SH-SY5Y (cell line): ENCODE measurements around the gene MAGEA2.
"Not testable (repeated sequence)": the region's sequence is repeated elsewhere in the genome, so short reads cannot be mapped to it uniquely, and the experiment has no call there.

ENCODE experiments used
- GATA2 ChIP-seq: IDR thresholded peaks from 2 replicates; pipeline ENCODE4 v1.6.1; 2011; ENCODE audit warnings: mild to moderate bottlenecking, low read depth, low read length
- GATA3 ChIP-seq: IDR thresholded peaks from 2 replicates; pipeline ENCODE4 v1.6.1; 2011; ENCODE audit warnings: low read depth, mild to moderate bottlenecking, low read length, moderate library complexity

The MAGEA2 gene

GRCh38 chrX:152753686-152754650, at the start of gene MAGEA2:
MAGEA2 (minus strand) TSS chrX:152753842; CDS start chrX:152751363, 2,479 bp downstream.
- TF ChIP-seq GATA2, GATA3: not testable (repeated sequence)

GRCh38 chrX:152798945-152799344, 45.3 kb upstream of the MAGEA2 start:
- TF ChIP-seq GATA3: no peak
- TF ChIP-seq GATA2: no peak

- TF ChIP-seq GATA2, GATA3: not testable (repeated sequence)
These were observed 16.1 kb upstream of the MAGEA2 start, which contains the start of gene MAGEA6 for GRCh38 chrX:152769549-152770289. MAGEA6 (minus strand) TSS chrX:152769689; CDS start chrX:152767650, 2,039 bp downstream.

GRCh38 chrX:152758918-152759317, 5.3 kb upstream of the MAGEA2 start, which contains the start of gene CSAG3:
CSAG3 (plus strand) TSS chrX:152759218.
- TF ChIP-seq GATA2, GATA3: not testable (repeated sequence)

GRCh38 chrX:152738560-152738959, 15.1 kb downstream of the MAGEA2 start:
- TF ChIP-seq GATA2: no peak
- no peak for TF ChIP-seq GATA3

GRCh38 chrX:152735860-152736511, 17.7 kb downstream of the MAGEA2 start:
- TF ChIP-seq GATA3: no peak
- no peak for TF ChIP-seq GATA2

- TF ChIP-seq GATA2 (no peak), GATA3 (no peak)
These were observed 18.5 kb downstream of the MAGEA2 start for GRCh38 chrX:152735101-152735500.

- TF ChIP-seq GATA3: no peak
These were observed 20.2 kb downstream of the MAGEA2 start, which contains the start of the genes CSAG1 and MAGEA12 for GRCh38 chrX:152733261-152733975. CSAG1 (minus strand) TSS chrX:152733721; CDS start chrX:152732460, 1,261 bp downstream. MAGEA12 (plus strand) TSS chrX:152733757; CDS start chrX:152736162, 2,405 bp downstream.

- no peak for TF ChIP-seq GATA2
- TF ChIP-seq GATA3: no peak
These were observed 28.2 kb downstream of the MAGEA2 start for GRCh38 chrX:152725409-152725808.

GRCh38 chrX:152713815-152714787, 39.5 kb downstream of the MAGEA2 start, which contains the start of gene MAGEA2B:
MAGEA2B (plus strand) TSS chrX:152714628; CDS start chrX:152717107, 2,479 bp downstream.
- TF ChIP-seq GATA3, GATA2: not testable (repeated sequence)

GRCh38 chrX:152709173-152709572, 44.5 kb downstream of the MAGEA2 start, which contains the start of gene CSAG2:
CSAG2 (minus strand) TSS chrX:152709273; CDS start chrX:152709112, 161 bp downstream.
- TF ChIP-seq GATA2, GATA3: not testable (repeated sequence)
